ENCODE results near the gene ZBTB20.

DNA sequence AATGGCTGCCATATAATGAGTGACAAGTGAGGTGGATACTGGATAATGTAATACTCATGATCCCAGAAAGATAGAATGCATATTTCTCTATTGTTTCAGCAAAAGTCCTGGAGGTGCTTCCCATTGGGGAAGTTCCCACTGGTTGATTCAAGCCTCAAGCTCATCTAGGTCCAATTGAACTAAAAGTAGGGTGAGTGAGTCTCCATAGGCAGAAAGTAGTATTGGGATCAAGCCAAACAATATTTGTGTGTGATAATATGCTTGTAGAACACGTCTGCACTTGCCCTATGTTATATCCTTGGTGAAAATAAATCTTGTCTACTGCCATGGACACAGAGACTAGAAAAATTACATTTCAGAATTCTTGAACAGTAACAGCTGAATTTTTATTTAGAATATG, 14.8 kb upstream of the ZBTB20 start:
- TF ChIP-seq, protein P1, sequence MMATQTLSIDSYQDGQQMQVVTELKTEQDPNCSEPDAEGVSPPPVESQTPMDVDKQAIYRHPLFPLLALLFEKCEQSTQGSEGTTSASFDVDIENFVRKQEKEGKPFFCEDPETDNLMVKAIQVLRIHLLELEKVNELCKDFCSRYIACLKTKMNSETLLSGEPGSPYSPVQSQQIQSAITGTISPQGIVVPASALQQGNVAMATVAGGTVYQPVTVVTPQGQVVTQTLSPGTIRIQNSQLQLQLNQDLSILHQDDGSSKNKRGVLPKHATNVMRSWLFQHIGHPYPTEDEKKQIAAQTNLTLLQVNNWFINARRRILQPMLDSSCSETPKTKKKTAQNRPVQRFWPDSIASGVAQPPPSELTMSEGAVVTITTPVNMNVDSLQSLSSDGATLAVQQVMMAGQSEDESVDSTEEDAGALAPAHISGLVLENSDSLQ (IDR thresholded peaks at IDR 0.05), result no peak
- TF ChIP-seq, protein P2, sequence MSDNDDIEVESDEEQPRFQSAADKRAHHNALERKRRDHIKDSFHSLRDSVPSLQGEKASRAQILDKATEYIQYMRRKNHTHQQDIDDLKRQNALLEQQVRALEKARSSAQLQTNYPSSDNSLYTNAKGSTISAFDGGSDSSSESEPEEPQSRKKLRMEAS (IDR thresholded peaks at IDR 0.05; ENCODE audit: low read depth, low read length), result no peak
- TF ChIP-seq POLR2A (IDR thresholded peaks at IDR 0.05; ENCODE audit: low read depth, low read length) (no peak), SIN3A (IDR thresholded peaks at IDR 0.05; ENCODE audit: low read depth, low read length) (no peak), EZH2 (IDR thresholded peaks at IDR 0.05; ENCODE audit: borderline replicate concordance, control insufficient read depth, low read depth, low read length) (no peak), MYC (IDR thresholded peaks at IDR 0.05; ENCODE audit: insufficient read depth, insufficient read length, insufficient replicate concordance, low read length, severe bottlenecking) (no peak)
- TF ChIP-seq, protein P3, sequence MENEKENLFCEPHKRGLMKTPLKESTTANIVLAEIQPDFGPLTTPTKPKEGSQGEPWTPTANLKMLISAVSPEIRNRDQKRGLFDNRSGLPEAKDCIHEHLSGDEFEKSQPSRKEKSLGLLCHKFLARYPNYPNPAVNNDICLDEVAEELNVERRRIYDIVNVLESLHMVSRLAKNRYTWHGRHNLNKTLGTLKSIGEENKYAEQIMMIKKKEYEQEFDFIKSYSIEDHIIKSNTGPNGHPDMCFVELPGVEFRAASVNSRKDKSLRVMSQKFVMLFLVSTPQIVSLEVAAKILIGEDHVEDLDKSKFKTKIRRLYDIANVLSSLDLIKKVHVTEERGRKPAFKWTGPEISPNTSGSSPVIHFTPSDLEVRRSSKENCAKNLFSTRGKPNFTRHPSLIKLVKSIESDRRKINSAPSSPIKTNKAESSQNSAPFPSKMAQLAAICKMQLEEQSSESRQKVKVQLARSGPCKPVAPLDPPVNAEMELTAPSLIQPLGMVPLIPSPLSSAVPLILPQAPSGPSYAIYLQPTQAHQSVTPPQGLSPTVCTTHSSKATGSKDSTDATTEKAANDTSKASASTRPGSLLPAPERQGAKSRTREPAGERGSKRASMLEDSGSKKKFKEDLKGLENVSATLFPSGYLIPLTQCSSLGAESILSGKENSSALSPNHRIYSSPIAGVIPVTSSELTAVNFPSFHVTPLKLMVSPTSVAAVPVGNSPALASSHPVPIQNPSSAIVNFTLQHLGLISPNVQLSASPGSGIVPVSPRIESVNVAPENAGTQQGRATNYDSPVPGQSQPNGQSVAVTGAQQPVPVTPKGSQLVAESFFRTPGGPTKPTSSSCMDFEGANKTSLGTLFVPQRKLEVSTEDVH (IDR thresholded peaks at IDR 0.05; ENCODE audit: low read depth, partially characterized antibody), result no peak
- TF ChIP-seq, protein P4, sequence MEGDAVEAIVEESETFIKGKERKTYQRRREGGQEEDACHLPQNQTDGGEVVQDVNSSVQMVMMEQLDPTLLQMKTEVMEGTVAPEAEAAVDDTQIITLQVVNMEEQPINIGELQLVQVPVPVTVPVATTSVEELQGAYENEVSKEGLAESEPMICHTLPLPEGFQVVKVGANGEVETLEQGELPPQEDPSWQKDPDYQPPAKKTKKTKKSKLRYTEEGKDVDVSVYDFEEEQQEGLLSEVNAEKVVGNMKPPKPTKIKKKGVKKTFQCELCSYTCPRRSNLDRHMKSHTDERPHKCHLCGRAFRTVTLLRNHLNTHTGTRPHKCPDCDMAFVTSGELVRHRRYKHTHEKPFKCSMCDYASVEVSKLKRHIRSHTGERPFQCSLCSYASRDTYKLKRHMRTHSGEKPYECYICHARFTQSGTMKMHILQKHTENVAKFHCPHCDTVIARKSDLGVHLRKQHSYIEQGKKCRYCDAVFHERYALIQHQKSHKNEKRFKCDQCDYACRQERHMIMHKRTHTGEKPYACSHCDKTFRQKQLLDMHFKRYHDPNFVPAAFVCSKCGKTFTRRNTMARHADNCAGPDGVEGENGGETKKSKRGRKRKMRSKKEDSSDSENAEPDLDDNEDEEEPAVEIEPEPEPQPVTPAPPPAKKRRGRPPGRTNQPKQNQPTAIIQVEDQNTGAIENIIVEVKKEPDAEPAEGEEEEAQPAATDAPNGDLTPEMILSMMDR (IDR thresholded peaks at IDR 0.05 in 2 of 3, conservative IDR thresholded peaks at IDR 0.05 in 1 of 3; ENCODE audit: control insufficient read depth in 2 of 3, extremely low read depth in 1 of 3, insufficient read depth in 1 of 3, low read depth in 3 of 3, low read length in 3 of 3), result no peak
- TF ChIP-seq, protein P5, sequence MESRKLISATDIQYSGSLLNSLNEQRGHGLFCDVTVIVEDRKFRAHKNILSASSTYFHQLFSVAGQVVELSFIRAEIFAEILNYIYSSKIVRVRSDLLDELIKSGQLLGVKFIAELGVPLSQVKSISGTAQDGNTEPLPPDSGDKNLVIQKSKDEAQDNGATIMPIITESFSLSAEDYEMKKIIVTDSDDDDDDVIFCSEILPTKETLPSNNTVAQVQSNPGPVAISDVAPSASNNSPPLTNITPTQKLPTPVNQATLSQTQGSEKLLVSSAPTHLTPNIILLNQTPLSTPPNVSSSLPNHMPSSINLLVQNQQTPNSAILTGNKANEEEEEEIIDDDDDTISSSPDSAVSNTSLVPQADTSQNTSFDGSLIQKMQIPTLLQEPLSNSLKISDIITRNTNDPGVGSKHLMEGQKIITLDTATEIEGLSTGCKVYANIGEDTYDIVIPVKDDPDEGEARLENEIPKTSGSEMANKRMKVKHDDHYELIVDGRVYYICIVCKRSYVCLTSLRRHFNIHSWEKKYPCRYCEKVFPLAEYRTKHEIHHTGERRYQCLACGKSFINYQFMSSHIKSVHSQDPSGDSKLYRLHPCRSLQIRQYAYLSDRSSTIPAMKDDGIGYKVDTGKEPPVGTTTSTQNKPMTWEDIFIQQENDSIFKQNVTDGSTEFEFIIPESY (IDR thresholded peaks at IDR 0.05), result no peak
- TF ChIP-seq, protein P6, sequence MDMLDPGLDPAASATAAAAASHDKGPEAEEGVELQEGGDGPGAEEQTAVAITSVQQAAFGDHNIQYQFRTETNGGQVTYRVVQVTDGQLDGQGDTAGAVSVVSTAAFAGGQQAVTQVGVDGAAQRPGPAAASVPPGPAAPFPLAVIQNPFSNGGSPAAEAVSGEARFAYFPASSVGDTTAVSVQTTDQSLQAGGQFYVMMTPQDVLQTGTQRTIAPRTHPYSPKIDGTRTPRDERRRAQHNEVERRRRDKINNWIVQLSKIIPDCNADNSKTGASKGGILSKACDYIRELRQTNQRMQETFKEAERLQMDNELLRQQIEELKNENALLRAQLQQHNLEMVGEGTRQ (IDR thresholded peaks at IDR 0.05; ENCODE audit: borderline replicate concordance, low read depth, low read length), result no peak
- TF ChIP-seq, protein P7, sequence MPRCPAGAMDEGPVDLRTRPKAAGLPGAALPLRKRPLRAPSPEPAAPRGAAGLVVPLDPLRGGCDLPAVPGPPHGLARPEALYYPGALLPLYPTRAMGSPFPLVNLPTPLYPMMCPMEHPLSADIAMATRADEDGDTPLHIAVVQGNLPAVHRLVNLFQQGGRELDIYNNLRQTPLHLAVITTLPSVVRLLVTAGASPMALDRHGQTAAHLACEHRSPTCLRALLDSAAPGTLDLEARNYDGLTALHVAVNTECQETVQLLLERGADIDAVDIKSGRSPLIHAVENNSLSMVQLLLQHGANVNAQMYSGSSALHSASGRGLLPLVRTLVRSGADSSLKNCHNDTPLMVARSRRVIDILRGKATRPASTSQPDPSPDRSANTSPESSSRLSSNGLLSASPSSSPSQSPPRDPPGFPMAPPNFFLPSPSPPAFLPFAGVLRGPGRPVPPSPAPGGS (IDR thresholded peaks at IDR 0.05; ENCODE audit: borderline replicate concordance, insufficient read depth, low read depth, low read length, poor library complexity, severe bottlenecking), result no peak
- TF ChIP-seq, protein P8, sequence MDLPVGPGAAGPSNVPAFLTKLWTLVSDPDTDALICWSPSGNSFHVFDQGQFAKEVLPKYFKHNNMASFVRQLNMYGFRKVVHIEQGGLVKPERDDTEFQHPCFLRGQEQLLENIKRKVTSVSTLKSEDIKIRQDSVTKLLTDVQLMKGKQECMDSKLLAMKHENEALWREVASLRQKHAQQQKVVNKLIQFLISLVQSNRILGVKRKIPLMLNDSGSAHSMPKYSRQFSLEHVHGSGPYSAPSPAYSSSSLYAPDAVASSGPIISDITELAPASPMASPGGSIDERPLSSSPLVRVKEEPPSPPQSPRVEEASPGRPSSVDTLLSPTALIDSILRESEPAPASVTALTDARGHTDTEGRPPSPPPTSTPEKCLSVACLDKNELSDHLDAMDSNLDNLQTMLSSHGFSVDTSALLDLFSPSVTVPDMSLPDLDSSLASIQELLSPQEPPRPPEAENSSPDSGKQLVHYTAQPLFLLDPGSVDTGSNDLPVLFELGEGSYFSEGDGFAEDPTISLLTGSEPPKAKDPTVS (IDR thresholded peaks at IDR 0.05; ENCODE audit: low read depth, low read length), result no peak
- TF ChIP-seq, protein P9, sequence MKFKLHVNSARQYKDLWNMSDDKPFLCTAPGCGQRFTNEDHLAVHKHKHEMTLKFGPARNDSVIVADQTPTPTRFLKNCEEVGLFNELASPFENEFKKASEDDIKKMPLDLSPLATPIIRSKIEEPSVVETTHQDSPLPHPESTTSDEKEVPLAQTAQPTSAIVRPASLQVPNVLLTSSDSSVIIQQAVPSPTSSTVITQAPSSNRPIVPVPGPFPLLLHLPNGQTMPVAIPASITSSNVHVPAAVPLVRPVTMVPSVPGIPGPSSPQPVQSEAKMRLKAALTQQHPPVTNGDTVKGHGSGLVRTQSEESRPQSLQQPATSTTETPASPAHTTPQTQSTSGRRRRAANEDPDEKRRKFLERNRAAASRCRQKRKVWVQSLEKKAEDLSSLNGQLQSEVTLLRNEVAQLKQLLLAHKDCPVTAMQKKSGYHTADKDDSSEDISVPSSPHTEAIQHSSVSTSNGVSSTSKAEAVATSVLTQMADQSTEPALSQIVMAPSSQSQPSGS (IDR thresholded peaks at IDR 0.05; ENCODE audit: low read length), result no peak
